Immature natural killer cell (primary cell): ENCODE data around the gene TTC34. TPM values are rescaled to one million over a fixed set of nuclear protein-coding genes. Genes with fewer than 3 reads are reported as not detected.
"Not testable (repeated sequence)": the region's sequence is repeated elsewhere in the genome, so short reads cannot be mapped to it uniquely, and the experiment has no call there.

ENCODE experiments used
- DNase-seq, 3 donors: peaks; one replicate each; pipeline ENCODE4 v3.0.0; 2022; ENCODE audit warnings: mixed read lengths in 1 of 3
- H3K27ac Mint-ChIP-seq, 6 donors: one replicate each; pipeline ENCODE4 v1.8.0; 2020; ENCODE audit warnings: mixed read lengths in 6 of 6, mild to moderate bottlenecking in 5 of 6, inconsistent platforms in 4 of 6, moderate library complexity in 3 of 6
- H3K27me3 Mint-ChIP-seq, 3 donors: one replicate each; pipeline ENCODE4 v1.8.0; 2020 to 2021; ENCODE audit warnings: low read depth in 3 of 3, mild to moderate bottlenecking in 3 of 3, mixed read lengths in 3 of 3, moderate library complexity in 3 of 3, inconsistent platforms in 1 of 3
- H3K36me3 Mint-ChIP-seq, 3 donors: one replicate each; pipeline ENCODE4 v1.8.0; 2020; ENCODE audit warnings: mixed read lengths in 3 of 3, inconsistent platforms in 2 of 3, mild to moderate bottlenecking in 2 of 3
- H3K4me1 Mint-ChIP-seq, 2 donors: one replicate each; pipeline ENCODE4 v1.8.0; 2020; ENCODE audit warnings: inconsistent platforms in 2 of 2, mild to moderate bottlenecking in 2 of 2, mixed read lengths in 2 of 2, moderate library complexity in 1 of 2
- H3K4me3 Mint-ChIP-seq, 5 donors: one replicate each; pipeline ENCODE4 v1.8.0; 2020; ENCODE audit warnings: mild to moderate bottlenecking in 5 of 5, mixed read lengths in 5 of 5, inconsistent platforms in 3 of 5, moderate library complexity in 3 of 5
- H3K9me3 Mint-ChIP-seq, 6 donors: one replicate each; pipeline ENCODE4 v1.8.0; 2020; ENCODE audit warnings: mild to moderate bottlenecking in 6 of 6, mixed read lengths in 6 of 6, inconsistent platforms in 4 of 6, moderate library complexity in 3 of 6
- polyA plus RNA-seq, 3 donors: library from polyadenylated mRNA; unstranded; fragments of 300-500 nt; fragmentation: Illumina TruSeq; gene quantifications; one replicate each; pipeline ENCODE4 v1.2.3, GENCODE V29; 2021

The TTC34 gene
- polyA plus RNA-seq, 3 donors from 2014 or later: 0.07 TPM; not detected in 2

- H3K4me1 Mint-ChIP-seq, H3K27ac Mint-ChIP-seq: not testable (repeated sequence)
These were observed 148.4 kb downstream of the TTC34 start for GRCh38 chr1:2652926-2653571.

GRCh38 chr1:2652152-2652925, 149.2 kb downstream of the TTC34 start:
- not testable (repeated sequence) for DNase-seq, H3K4me3 Mint-ChIP-seq, H3K4me1 Mint-ChIP-seq, H3K9me3 Mint-ChIP-seq, H3K36me3 Mint-ChIP-seq
- H3K27ac Mint-ChIP-seq: peak overlapping the region in 1 of 6 donors; percentile 37
- H3K27me3 Mint-ChIP-seq: peaks cover 19 to 41% (median 22%) of the 10 kb centered on the region in 3 donors

More at GRCh38 chr1:2652926-2653571, 148.4 kb downstream of the TTC34 start:
- not testable (repeated sequence) for H3K36me3 Mint-ChIP-seq, H3K4me3 Mint-ChIP-seq, H3K9me3 Mint-ChIP-seq, DNase-seq
- peaks cover 18 to 41% (median 22%) of the 10 kb centered on the region in 3 donors for H3K27me3 Mint-ChIP-seq

DNA sequence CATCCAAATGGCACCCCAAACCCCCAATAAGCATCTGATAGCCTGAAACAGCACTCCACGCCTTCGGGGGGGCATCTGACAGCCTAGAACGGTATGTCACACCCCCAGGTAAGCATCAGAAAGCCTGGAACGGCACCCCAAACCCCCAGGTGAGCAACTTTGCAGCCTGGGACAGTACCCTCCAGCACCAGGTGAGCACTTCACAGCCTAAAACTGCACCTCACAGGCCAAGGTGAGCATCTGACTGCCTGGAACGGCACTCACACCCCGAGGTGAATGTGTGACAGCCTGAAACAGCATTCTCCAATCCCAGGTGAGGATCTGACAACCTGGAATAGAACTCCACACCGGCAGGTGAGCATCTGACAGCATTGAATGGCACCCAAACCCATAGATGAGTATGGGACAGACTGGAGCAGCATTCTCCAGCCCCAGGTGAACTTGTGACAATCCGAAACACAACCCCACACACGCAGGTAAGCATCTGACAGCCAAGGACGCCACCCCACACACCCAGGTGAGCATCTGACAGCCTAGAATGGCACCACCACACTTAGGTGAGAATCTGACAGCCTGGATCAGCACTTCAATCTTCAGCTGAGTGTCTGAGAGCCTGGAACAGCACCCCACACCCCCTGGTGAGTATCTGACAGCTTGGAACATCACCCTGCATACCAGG, 150.4 kb downstream of the TTC34 start:
- peaks cover 9 to 16% (median 12%) of the 10 kb centered on the region in 6 donors for H3K9me3 Mint-ChIP-seq
- no peaks in the 10 kb centered on the region for H3K4me1 Mint-ChIP-seq
- DNase-seq: no peak
- H3K27ac Mint-ChIP-seq: no peak overlapping the region
- H3K4me3 Mint-ChIP-seq: no peak overlapping the region
- peaks cover 19 to 41% (median 22%) of the 10 kb centered on the region in 3 donors for H3K27me3 Mint-ChIP-seq
- peaks cover 7 to 12% (median 9%) of the 10 kb centered on the region in 3 donors for H3K36me3 Mint-ChIP-seq

DNA sequence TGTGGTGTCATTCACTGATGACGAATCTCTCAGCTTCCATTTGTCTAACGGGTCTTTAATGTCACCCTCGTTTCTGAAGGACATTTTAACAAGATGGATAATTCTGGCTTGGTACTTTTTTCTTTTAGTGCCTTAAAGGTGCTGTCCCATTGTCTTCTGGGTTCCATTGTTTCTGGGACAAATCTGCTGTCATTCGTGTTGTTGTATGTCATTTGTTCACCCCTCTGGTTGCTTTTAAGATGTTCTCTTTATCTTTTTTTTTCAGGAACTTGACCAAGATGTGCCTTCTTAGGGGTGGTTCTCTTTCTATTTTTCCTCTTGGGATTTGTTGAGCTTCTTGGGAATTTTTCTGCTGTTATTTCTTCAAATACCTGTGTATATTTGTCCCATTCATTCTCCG, 154.7 kb downstream of the TTC34 start:
- Mint-ChIP-seq H3K4me1 (peaks cover 6% of the 10 kb centered on the region in 2 donors), H3K36me3 (peaks cover 7 to 9% (median 9%) of the 10 kb centered on the region in 3 donors), H3K4me3 (no peak overlapping the region), H3K27me3 (peaks cover 3 to 10% (median 6%) of the 10 kb centered on the region in 3 donors), H3K27ac (no peak overlapping the region), H3K9me3 (peaks cover 9 to 16% (median 12%) of the 10 kb centered on the region in 6 donors)
- no peak for DNase-seq

- Mint-ChIP-seq H3K27me3 (peaks cover 3 to 7% (median 3%) of the 10 kb centered on the region in 3 donors), H3K9me3 (peaks cover 9 to 16% (median 12%) of the 10 kb centered on the region in 6 donors), H3K4me1 (peaks cover 6% of the 10 kb centered on the region in 2 donors), H3K27ac (peak overlapping the region in 1 of 6 donors; percentile 10), H3K36me3 (peaks cover 7 to 9% (median 9%) of the 10 kb centered on the region in 3 donors), H3K4me3 (peak overlapping the region in 1 of 5 donors; percentile 17)
- DNase-seq: no peak
These were observed 155.7 kb downstream of the TTC34 start for GRCh38 chr1:2645776-2646175.

- Mint-ChIP-seq H3K27ac (peak overlapping the region in 1 of 6 donors; percentile 22), H3K4me3 (no peak overlapping the region), H3K36me3 (peaks cover 7 to 9% (median 9%) of the 10 kb centered on the region in 3 donors), H3K27me3 (peaks cover 3 to 7% (median 3%) of the 10 kb centered on the region in 3 donors), H3K9me3 (peaks cover 9 to 16% (median 12%) of the 10 kb centered on the region in 6 donors), H3K4me1 (peaks cover 6% of the 10 kb centered on the region in 2 donors)
- DNase-seq: no peak
These were observed 156.3 kb downstream of the TTC34 start for GRCh38 chr1:2645143-2645542.

GRCh38 chr1:2644591-2645101, 156.8 kb downstream of the TTC34 start:
- peaks cover 3 to 7% (median 3%) of the 10 kb centered on the region in 3 donors for H3K27me3 Mint-ChIP-seq
- H3K4me1 Mint-ChIP-seq: peaks cover 6% of the 10 kb centered on the region in 2 donors
- DNase-seq: no peak
- H3K36me3 Mint-ChIP-seq: peaks cover 7 to 9% (median 9%) of the 10 kb centered on the region in 3 donors
- H3K4me3 Mint-ChIP-seq: no peak overlapping the region
- peak overlapping the region in 1 of 6 donors; percentile 22 for H3K27ac Mint-ChIP-seq
- H3K9me3 Mint-ChIP-seq: peaks cover 9 to 16% (median 12%) of the 10 kb centered on the region in 6 donors

GRCh38 chr1:2644171-2644570, 157.3 kb downstream of the TTC34 start:
- peaks cover 6% of the 10 kb centered on the region in 2 donors for H3K4me1 Mint-ChIP-seq
- peaks cover 7 to 9% (median 9%) of the 10 kb centered on the region in 3 donors for H3K36me3 Mint-ChIP-seq
- no peak overlapping the region for H3K27ac Mint-ChIP-seq
- peaks cover 9 to 16% (median 12%) of the 10 kb centered on the region in 6 donors for H3K9me3 Mint-ChIP-seq
- H3K27me3 Mint-ChIP-seq: peaks cover 3 to 7% (median 3%) of the 10 kb centered on the region in 3 donors
- H3K4me3 Mint-ChIP-seq: peak overlapping the region in 1 of 5 donors; percentile 55
- no peak for DNase-seq

DNA sequence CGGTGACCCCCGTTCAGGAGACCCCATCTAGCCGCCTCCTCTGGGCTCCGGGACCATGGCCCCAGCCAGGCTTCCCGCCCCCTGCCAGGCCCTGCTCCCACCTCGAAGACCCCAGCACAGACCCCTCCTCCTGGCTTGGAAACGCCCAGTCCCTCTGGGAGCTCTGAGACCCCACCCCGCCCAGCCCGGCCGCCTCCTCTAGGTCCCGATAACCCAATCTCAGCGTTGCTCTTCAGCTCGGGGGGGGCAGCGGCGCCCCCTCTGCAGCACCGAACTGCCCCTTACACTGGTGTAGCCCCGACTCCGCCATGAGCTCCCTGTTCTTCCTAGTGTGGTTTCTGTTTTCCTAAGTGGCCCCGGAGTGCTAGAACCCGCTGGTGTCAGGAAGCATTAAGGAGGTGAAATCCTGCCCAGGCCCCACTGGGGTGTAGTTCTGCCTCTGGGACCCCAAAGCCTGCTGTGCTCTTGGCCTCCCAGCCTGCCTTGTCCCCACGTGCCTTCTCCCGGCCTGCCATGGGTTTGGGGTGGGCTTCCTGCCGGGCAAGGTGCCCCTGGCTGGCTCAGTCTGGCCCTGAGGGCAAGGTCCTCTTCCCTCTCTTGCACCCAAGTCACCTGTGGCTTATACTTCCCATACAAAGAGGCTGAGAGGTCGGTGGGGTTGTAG, 157.9 kb downstream of the TTC34 start:
- DNase-seq: no peak
- H3K4me1 Mint-ChIP-seq: peaks cover 6% of the 10 kb centered on the region in 2 donors
- peaks cover 0 to 7% (median 3%) of the 10 kb centered on the region in 3 donors for H3K27me3 Mint-ChIP-seq
- peak overlapping the region; percentile 55 to 69 (median 68) for H3K4me3 Mint-ChIP-seq
- H3K36me3 Mint-ChIP-seq: peaks cover 7 to 9% (median 9%) of the 10 kb centered on the region in 3 donors
- H3K9me3 Mint-ChIP-seq: peaks cover 9 to 16% (median 12%) of the 10 kb centered on the region in 6 donors
- peak overlapping the region in 4 of 6 donors; percentile 13 to 84 (median 44) for H3K27ac Mint-ChIP-seq

DNA sequence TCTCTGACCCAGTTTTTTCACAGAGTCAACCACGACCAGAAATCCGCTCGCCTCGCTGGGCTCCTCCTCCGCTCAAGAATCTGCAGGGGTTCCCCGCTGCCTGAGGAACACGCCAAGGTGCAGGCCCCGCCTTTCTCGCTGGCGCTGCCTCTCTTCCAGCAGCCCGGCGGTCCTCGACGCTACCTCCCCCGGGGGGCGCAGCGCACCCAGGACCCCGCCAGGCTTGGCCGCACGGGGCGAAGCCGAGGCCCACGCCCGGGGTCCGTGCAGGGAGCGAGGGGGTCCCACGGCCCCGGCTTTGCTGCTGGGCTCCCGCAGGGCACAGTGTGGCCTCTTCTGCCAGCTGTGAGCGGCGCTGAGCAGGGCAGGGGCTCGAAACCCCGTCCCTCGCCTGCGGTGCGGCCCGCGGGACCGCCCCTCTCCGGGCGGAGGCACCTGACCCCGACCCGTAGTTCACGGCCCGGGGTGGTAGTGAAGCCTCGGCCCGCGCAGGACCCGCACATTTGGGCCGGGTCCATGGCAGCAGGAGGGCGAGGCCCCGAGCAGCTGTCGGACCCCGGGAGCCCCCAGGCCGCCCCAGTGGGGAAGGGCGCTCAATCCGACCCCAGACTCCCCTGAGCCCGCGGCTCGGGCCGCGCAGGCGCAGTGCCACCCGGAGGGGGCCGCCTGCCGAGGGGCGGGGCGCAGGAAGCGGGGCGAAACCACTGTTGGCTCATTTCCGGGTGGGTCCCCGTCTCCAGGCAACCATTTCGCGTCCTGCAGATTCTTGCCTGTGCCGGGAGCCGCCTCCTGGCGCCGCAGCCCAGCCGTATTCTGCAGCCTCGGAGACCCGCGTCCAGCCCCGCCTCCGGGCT, 158.7 kb downstream of the TTC34 start:
- peak overlapping the region; percentile 76 to 95 (median 86) for H3K27ac Mint-ChIP-seq
- H3K36me3 Mint-ChIP-seq: peaks cover 5 to 6% (median 5%) of the 10 kb centered on the region in 3 donors
- peaks cover 6% of the 10 kb centered on the region in 2 donors for H3K4me1 Mint-ChIP-seq
- peaks cover 0 to 6% (median 3%) of the 10 kb centered on the region in 3 donors for H3K27me3 Mint-ChIP-seq
- DNase-seq: peak; percentile 96 to 97 (median 97)
- H3K4me3 Mint-ChIP-seq: peak overlapping the region; percentile 81 to 89 (median 85)
- peaks cover 6 to 11% (median 8%) of the 10 kb centered on the region in 6 donors for H3K9me3 Mint-ChIP-seq

- Mint-ChIP-seq H3K27me3 (peaks cover 3 to 6% (median 4%) of the 10 kb centered on the region in 3 donors), H3K27ac (peak overlapping the region; percentile 76 to 95 (median 86))
- no peak for DNase-seq
These were observed 159.3 kb downstream of the TTC34 start for GRCh38 chr1:2642131-2642559.

More at GRCh38 chr1:2642131-2642559, 159.3 kb downstream of the TTC34 start:
- peaks cover 3 to 5% (median 4%) of the 10 kb centered on the region in 3 donors for H3K36me3 Mint-ChIP-seq
- peaks cover 4 to 8% (median 5%) of the 10 kb centered on the region in 6 donors for H3K9me3 Mint-ChIP-seq
- peak overlapping the region; percentile 81 to 89 (median 85) for H3K4me3 Mint-ChIP-seq
- H3K4me1 Mint-ChIP-seq: peaks cover 6% of the 10 kb centered on the region in 2 donors
